Loucy (cell line): ENCODE results near the gene FOS.

Source experiments
- CTCF ChIP-seq: fragments of 200-600 bp; sonication (generic); conservative IDR thresholded peaks from 2 replicates; pipeline ENCODE4 v1.5.1; 2014; ENCODE audit warnings: mild to moderate bottlenecking, antibody characterized with exemption, low read length
- EZH2phosphoT487 ChIP-seq: fragments of 200-600 bp; IDR thresholded peaks from 2 replicates; pipeline ENCODE4 v1.6.1; 2018; ENCODE audit warnings: antibody characterized with exemption, mild to moderate bottlenecking, moderate library complexity, borderline replicate concordance

- TF ChIP-seq CTCF (no peak), EZH2phosphoT487 (no peak)
These were observed 39.7 kb upstream of the FOS start for GRCh38 chr14:75238756-75239455.
